Erythroblast (primary cell): ENCODE measurements around the gene MDH2.

Experiments
- GATA1 ChIP-seq: IDR thresholded peaks from 2 replicates; pipeline ENCODE4 v1.6.1; 2011; ENCODE audit warnings: low read depth, mild to moderate bottlenecking, control low read depth, low read length, moderate library complexity
- POLR2A ChIP-seq: IDR thresholded peaks from 2 replicates; pipeline ENCODE4 v1.6.1; 2011; ENCODE audit warnings: mild to moderate bottlenecking, low read length

DNA sequence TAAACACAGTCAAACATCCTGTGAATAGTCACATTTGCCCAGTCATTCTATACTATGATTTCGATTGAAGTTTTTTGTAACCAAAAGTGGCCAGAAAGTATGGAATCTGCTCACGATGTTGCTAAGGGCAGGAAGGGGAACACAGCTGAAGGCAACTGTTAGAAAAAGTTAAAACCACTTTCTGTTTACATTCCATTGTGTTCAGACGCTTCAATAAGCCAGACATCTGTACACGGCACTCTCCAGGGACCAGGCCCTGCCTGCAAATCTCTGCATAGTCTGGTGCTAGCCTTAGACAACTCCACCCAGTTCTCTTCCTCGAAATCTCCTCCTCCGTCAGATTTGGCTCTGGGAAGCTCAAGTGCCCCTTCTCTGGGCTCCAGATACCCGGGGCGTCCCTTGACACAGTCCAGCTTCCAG lies 36.5 kb upstream of the MDH2 start:
- TF ChIP-seq POLR2A (no peak), GATA1 (no peak)
